ENCODE data around the gene CUL1.

- no peak for TF ChIP-seq FOXM1 (IDR thresholded peaks at IDR 0.05; ENCODE audit: borderline replicate concordance)
- no peak for TF ChIP-seq ARNT (IDR thresholded peaks at IDR 0.05)
- TF ChIP-seq FOXK2 (IDR thresholded peaks at IDR 0.05): no peak
- TF ChIP-seq LEF1 (IDR thresholded peaks at IDR 0.05; ENCODE audit: borderline replicate concordance): no peak
- TF ChIP-seq SUZ12 (IDR thresholded peaks at IDR 0.05): no peak
- TF ChIP-seq BHLHE40 (IDR thresholded peaks at IDR 0.05; ENCODE audit: borderline replicate concordance): no peak
- no peak for TF ChIP-seq L3MBTL2 (conservative IDR thresholded peaks at IDR 0.05)
Observed at GRCh38 chr7:148790131-148790726, 91.5 kb downstream of the CUL1 start.

All from HEK293T (cell line).